ENCODE measurements around the gene SERGEF. TPM values are rescaled to one million over a fixed set of nuclear protein-coding genes. Genes with fewer than 3 reads are reported as not detected.

The SERGEF gene
- polyA plus RNA-seq, 1 of the 3 experiments (the other 2 are of a cell fraction), result 23.1 TPM

GRCh38 chr11:17801166-17801565, 211.7 kb downstream of the SERGEF start:
- H3K4me2 ChIP-seq, result no peak overlapping the region
- H3K9me2 ChIP-seq, result no peaks in the 10 kb centered on the region
- no peak for TF ChIP-seq CTCF (IDR thresholded peaks at IDR 0.05)
- no peak for TF ChIP-seq GABPA (IDR thresholded peaks at IDR 0.05; ENCODE audit: low read depth)
- TF ChIP-seq MXI1 (IDR thresholded peaks at IDR 0.05; ENCODE audit: low read depth, low read length), result no peak
- no peak for TF ChIP-seq NFIC (IDR thresholded peaks at IDR 0.05; ENCODE audit: borderline replicate concordance)
- no peaks in the 10 kb centered on the region; a peak in 1 of 4 replicates for H3K4me1 ChIP-seq (ENCODE audit: control insufficient read depth in 1 of 2, insufficient read depth in 2 of 2, low read depth in 1 of 2, low read length in 1 of 2)
- no peaks in the 10 kb centered on the region for H3K79me2 ChIP-seq (ENCODE audit: insufficient read depth)
- no peak overlapping the region for H3K9ac ChIP-seq
- no peak for DNase-seq
- H3K27me3 ChIP-seq (ENCODE audit: insufficient read depth), result no peaks in the 10 kb centered on the region
- H3K9me3 ChIP-seq, result no peaks in the 10 kb centered on the region
- WGBS (ENCODE audit: low lambda C conversion rate), result 96% methylated on average over 4 of the region's 4 CpGs
- no peak overlapping the region for H2AFZ ChIP-seq (ENCODE audit: low read depth)
- no peak overlapping the region for H3K4me3 ChIP-seq (ENCODE audit: low read depth in 2 of 2, low read length in 1 of 2)
- H3K27ac ChIP-seq (ENCODE audit: low read depth in 2 of 2, low read length in 1 of 2), result no peak overlapping the region
- H3K36me3 ChIP-seq (replicated peaks in 1 of 2; ENCODE audit: control insufficient read depth in 1 of 2, insufficient read depth in 2 of 2, low read length in 1 of 2), result no peaks in the 10 kb centered on the region
- ChIA-PET POLR2A (no interaction called here), CTCF (no interaction called here)
- no peaks in the 10 kb centered on the region for H4K20me1 ChIP-seq (ENCODE audit: insufficient read depth)
- no peaks in the 10 kb centered on the region for H3F3A ChIP-seq (replicated peaks; ENCODE audit: insufficient read depth)

GRCh38 chr11:17799147-17799546, 213.7 kb downstream of the SERGEF start:
- WGBS (ENCODE audit: low lambda C conversion rate), result 88% methylated on average over 5 of the region's 5 CpGs
- Histone ChIP-seq H4K20me1 (ENCODE audit: insufficient read depth) (no peaks in the 10 kb centered on the region), H3K9me2 (no peaks in the 10 kb centered on the region), H3K4me1 (ENCODE audit: control insufficient read depth in 1 of 2, insufficient read depth in 2 of 2, low read depth in 1 of 2, low read length in 1 of 2) (no peaks in the 10 kb centered on the region; a peak in 1 of 4 replicates), H3K4me2 (no peak overlapping the region), H3K27me3 (ENCODE audit: insufficient read depth) (no peaks in the 10 kb centered on the region), H2AFZ (ENCODE audit: low read depth) (no peak overlapping the region), H3F3A (replicated peaks; ENCODE audit: insufficient read depth) (no peaks in the 10 kb centered on the region), H3K9me3 (no peaks in the 10 kb centered on the region), H3K36me3 (replicated peaks in 1 of 2; ENCODE audit: control insufficient read depth in 1 of 2, insufficient read depth in 2 of 2, low read length in 1 of 2) (no peaks in the 10 kb centered on the region), H3K27ac (ENCODE audit: low read depth in 2 of 2, low read length in 1 of 2) (no peak overlapping the region), H3K9ac (no peak overlapping the region), H3K79me2 (ENCODE audit: insufficient read depth) (no peaks in the 10 kb centered on the region), H3K4me3 (ENCODE audit: low read depth in 2 of 2, low read length in 1 of 2) (no peak overlapping the region)
- no peak for DNase-seq
- CTCF ChIA-PET, result no interaction called here
- no peak for TF ChIP-seq USF1 (IDR thresholded peaks at IDR 0.05; ENCODE audit: borderline replicate concordance, low read depth)
- TF ChIP-seq SMC3 (IDR thresholded peaks at IDR 0.05; ENCODE audit: low read depth, low read length), result no peak
- no peak for TF ChIP-seq TAF1 (IDR thresholded peaks at IDR 0.05; ENCODE audit: borderline replicate concordance, low read depth, low read length)
- no peak for TF ChIP-seq JUND (IDR thresholded peaks at IDR 0.05)
- TF ChIP-seq RCOR1 (IDR thresholded peaks at IDR 0.05; ENCODE audit: low read length), result no peak
- TF ChIP-seq GATA2 (CRISPR knock-in tag; IDR thresholded peaks at IDR 0.05), result no peak
- TF ChIP-seq RFX5 (IDR thresholded peaks at IDR 0.05; ENCODE audit: low read length), result no peak
- TF ChIP-seq FOXM1 (IDR thresholded peaks at IDR 0.05; ENCODE audit: low read depth), result no peak
- no peak for TF ChIP-seq GABPA (IDR thresholded peaks at IDR 0.05; ENCODE audit: low read depth)
- TF ChIP-seq POLR2AphosphoS5 (IDR thresholded peaks at IDR 0.05; ENCODE audit: low read depth, low read length), result no peak
- TF ChIP-seq USF2 (IDR thresholded peaks at IDR 0.05; ENCODE audit: borderline replicate concordance, low read depth, low read length), result no peak
- TF ChIP-seq NRF1 (IDR thresholded peaks at IDR 0.05; ENCODE audit: low read depth, low read length), result no peak
- no peak for TF ChIP-seq RAD21 (IDR thresholded peaks at IDR 0.05; ENCODE audit: low read length)
- no peak for TF ChIP-seq CHD2 (IDR thresholded peaks at IDR 0.05; ENCODE audit: low read length, partially characterized antibody)
- no peak for TF ChIP-seq FOSL2 (IDR thresholded peaks at IDR 0.05; ENCODE audit: borderline replicate concordance, low read depth)
- no peak for TF ChIP-seq MEF2A (IDR thresholded peaks at IDR 0.05; ENCODE audit: borderline replicate concordance, low read depth)
- TF ChIP-seq FOXJ3 (CRISPR knock-in tag; IDR thresholded peaks at IDR 0.05), result no peak
- no peak for TF ChIP-seq NFIC (IDR thresholded peaks at IDR 0.05; ENCODE audit: borderline replicate concordance)
- no peak for TF ChIP-seq ELF1 (IDR thresholded peaks at IDR 0.05)
- no peak for TF ChIP-seq MXI1 (IDR thresholded peaks at IDR 0.05; ENCODE audit: low read depth, low read length)
- POLR2A ChIA-PET, result no interaction called here

Measured in SK-N-SH (cell line).